Right lung (tissue), 5 donors: Measurements from ENCODE around the gene PIK3R5. TPM values are rescaled to one million over a fixed set of nuclear protein-coding genes. Genes with fewer than 3 reads are reported as not detected.

ENCODE experiments used
- DNase-seq, 2 donors: peaks; one replicate each; pipeline ENCODE4 v3.0.0-alpha.2; 2013
- polyA plus RNA-seq, 5 donors: library from polyadenylated mRNA; unstranded; fragments of 120-200 nt; gene quantifications; one replicate each; pipeline versions ENCODE4 v1.2.1 to v1.2.3, GENCODE V29; 2013; ENCODE audit warnings: inconsistent platforms in 1 of 5, low replicate concordance in 1 of 5; ENCODE audit not compliant: insufficient read length in 5 of 5, insufficient read depth in 1 of 5

Gene PIK3R5
- polyA plus RNA-seq, 5 donors = 1.4 to 2.4 (median 1.8) TPM

GRCh38 chr17:8927395-8927794 lies 38.1 kb downstream of the PIK3R5 start:
- DNase-seq = no peak

- DNase-seq = no peak
Measured at GRCh38 chr17:8925808-8926207, 39.7 kb downstream of the PIK3R5 start.

GRCh38 chr17:8925141-8925540 lies 40.4 kb downstream of the PIK3R5 start:
- DNase-seq = no peak

GRCh38 chr17:8924595-8924994 lies 40.9 kb downstream of the PIK3R5 start:
- no peak for DNase-seq

GRCh38 chr17:8923762-8924161 lies 41.7 kb downstream of the PIK3R5 start:
- DNase-seq = no peak

- DNase-seq = no peak
Measured at GRCh38 chr17:8922928-8923327, 42.6 kb downstream of the PIK3R5 start.

GRCh38 chr17:8922451-8922850 lies 43.1 kb downstream of the PIK3R5 start:
- no peak for DNase-seq

- DNase-seq = no peak
Measured at GRCh38 chr17:8921147-8921546, 44.4 kb downstream of the PIK3R5 start.

GRCh38 chr17:8918807-8919465 lies 46.6 kb downstream of the PIK3R5 start:
- no peak for DNase-seq

- DNase-seq = no peak
Measured at GRCh38 chr17:8916466-8916865, 49.0 kb downstream of the PIK3R5 start.

GRCh38 chr17:8914554-8914953 lies 51.0 kb downstream of the PIK3R5 start:
- no peak for DNase-seq

- no peak for DNase-seq
Measured at GRCh38 chr17:8913879-8914278, 51.6 kb downstream of the PIK3R5 start.

GRCh38 chr17:8913091-8913490 lies 52.4 kb downstream of the PIK3R5 start:
- DNase-seq = no peak

- no peak for DNase-seq
Measured at GRCh38 chr17:8912084-8912981, 53.2 kb downstream of the PIK3R5 start.

- DNase-seq = no peak
Measured at GRCh38 chr17:8910969-8911604, 54.4 kb downstream of the PIK3R5 start.

- DNase-seq = no peak
Measured at GRCh38 chr17:8909586-8910270, 55.8 kb downstream of the PIK3R5 start.

GRCh38 chr17:8905331-8905730 lies 60.2 kb downstream of the PIK3R5 start:
- DNase-seq = no peak

- DNase-seq = no peak
Measured at GRCh38 chr17:8904686-8905085, 60.8 kb downstream of the PIK3R5 start.

GRCh38 chr17:8904201-8904600 lies 61.3 kb downstream of the PIK3R5 start:
- no peak for DNase-seq

GRCh38 chr17:8900626-8901585 lies 64.6 kb downstream of the PIK3R5 start:
- DNase-seq = no peak

- DNase-seq = no peak
Measured at GRCh38 chr17:8900207-8900606, 65.3 kb downstream of the PIK3R5 start.
